Fibroblast of skin of right quadriceps (primary cell): ENCODE measurements around the gene PARD3.
"Not testable (repeated sequence)": the region's sequence is repeated elsewhere in the genome, so short reads cannot be mapped to it uniquely, and the experiment has no call there.

Experiments used
- DNase-seq: peaks from one replicate; pipeline ENCODE4 v3.0.0-alpha.2; 2013

The PARD3 gene

GRCh38 chr10:34079702-34080484 is 735.2 kb downstream of the PARD3 start:
- DNase-seq = no peak

- peak; percentile 38 for DNase-seq
Measured at GRCh38 chr10:34078745-34079470, 736.2 kb downstream of the PARD3 start.

GRCh38 chr10:34078017-34078744 is 736.9 kb downstream of the PARD3 start:
- DNase-seq = no peak

- no peak for DNase-seq
Measured at GRCh38 chr10:34076443-34076842, 738.7 kb downstream of the PARD3 start.

- DNase-seq = no peak
Measured at GRCh38 chr10:34075254-34075926, 739.7 kb downstream of the PARD3 start.

GRCh38 chr10:34074051-34074450 is 741.0 kb downstream of the PARD3 start:
- no peak for DNase-seq

GRCh38 chr10:34067741-34068140 is 747.4 kb downstream of the PARD3 start:
- not testable (repeated sequence) for DNase-seq

GRCh38 chr10:34063592-34063991 is 751.5 kb downstream of the PARD3 start:
- no peak for DNase-seq

GRCh38 chr10:34061841-34062240 is 753.3 kb downstream of the PARD3 start:
- DNase-seq = no peak
